ENCODE measurements around the gene NANP.
"Not testable (repeated sequence)": the region's sequence is repeated elsewhere in the genome, so short reads cannot be mapped to it uniquely, and the experiment has no call there.

The NANP gene

GRCh38 chr20:25606094-25606695, 17.6 kb downstream of the NANP start:
- no peak for DNase-seq (ENCODE audit: low spot score)

- no peak for DNase-seq (ENCODE audit: low spot score)
Measured at GRCh38 chr20:25605148-25605547, 18.7 kb downstream of the NANP start.

GRCh38 chr20:25604611-25605010, 19.2 kb downstream of the NANP start:
- no peak for DNase-seq (ENCODE audit: low spot score)

- DNase-seq (ENCODE audit: low spot score), result not testable (repeated sequence)
Measured at GRCh38 chr20:25602914-25603309, 20.9 kb downstream of the NANP start.

- DNase-seq (ENCODE audit: low spot score), result not testable (repeated sequence)
Measured at GRCh38 chr20:25602191-25602913, 21.5 kb downstream of the NANP start.

GRCh38 chr20:25601659-25602058, 22.2 kb downstream of the NANP start:
- no peak for DNase-seq (ENCODE audit: low spot score)

- no peak for DNase-seq (ENCODE audit: low spot score)
Measured at GRCh38 chr20:25600632-25601031, 23.2 kb downstream of the NANP start.

GRCh38 chr20:25592135-25592852, 31.5 kb downstream of the NANP start:
- DNase-seq (ENCODE audit: low spot score), result no peak

GRCh38 chr20:25590778-25591177, 33.0 kb downstream of the NANP start:
- DNase-seq (ENCODE audit: low spot score), result not testable (repeated sequence)

- DNase-seq (ENCODE audit: low spot score), result no peak
Measured at GRCh38 chr20:25588491-25588890, 35.3 kb downstream of the NANP start.

- DNase-seq (ENCODE audit: low spot score), result no peak
Measured at GRCh38 chr20:25587536-25587935, 36.3 kb downstream of the NANP start.

- no peak for DNase-seq (ENCODE audit: low spot score)
Measured at GRCh38 chr20:25586877-25587276, 36.9 kb downstream of the NANP start.

- DNase-seq (ENCODE audit: low spot score), result peak; percentile 94
Measured at GRCh38 chr20:25584905-25585704, 38.7 kb downstream of the NANP start, which contains the start of gene NINL. Gene NINL, minus strand, starts transcription at chr20:25585531. Its CDS starts 58,944 bp downstream, at chr20:25526587.

- not testable (repeated sequence) for DNase-seq (ENCODE audit: low spot score)
Measured at GRCh38 chr20:25583607-25584006, 40.2 kb downstream of the NANP start.

GRCh38 chr20:25580711-25581110, 43.1 kb downstream of the NANP start:
- no peak for DNase-seq (ENCODE audit: low spot score)

- DNase-seq (ENCODE audit: low spot score), result no peak
Measured at GRCh38 chr20:25579081-25579770, 44.6 kb downstream of the NANP start.

GRCh38 chr20:25576783-25577530, 46.9 kb downstream of the NANP start:
- DNase-seq (ENCODE audit: low spot score), result no peak

- DNase-seq (ENCODE audit: low spot score), result no peak
Measured at GRCh38 chr20:25574411-25574810, 49.4 kb downstream of the NANP start.

- DNase-seq (ENCODE audit: low spot score), result no peak
Measured at GRCh38 chr20:25573288-25574251, 50.2 kb downstream of the NANP start.

GRCh38 chr20:25571817-25572216, 52.0 kb downstream of the NANP start:
- no peak for DNase-seq (ENCODE audit: low spot score)
